Activated CD8-positive, alpha-beta T cell treated with anti-CD3 and anti-CD28 coated beads for 36 hours (primary cell): ENCODE results near the gene CEP85L. TPM values are rescaled to one million over a fixed set of nuclear protein-coding genes. Genes with fewer than 3 reads are reported as not detected.

Experiments used
- ATAC-seq: fragments of 200-7000 bp; cut with Tn5 transposase; one replicate; pipeline ENCODE4 v1.10.0; 2021; ENCODE audit warnings: mild to moderate bottlenecking, moderate library complexity
- CTCF ChIA-PET: fragments of 350-600 bp; sonication (Branson Sonifier 250); formaldehyde crosslinking; loops from one replicate; lab custom pipeline; 2021; ENCODE audit warnings: antibody characterized with exemption; lab: Charles Lee
- POLR2A ChIA-PET: fragments of 350-600 bp; sonication (Branson Sonifier 250); formaldehyde crosslinking; loops from one replicate; lab custom pipeline; 2021; ENCODE audit warnings: antibody characterized with exemption; lab: Charles Lee
- DNase-seq: peaks from one replicate; pipeline ENCODE4 v3.0.0-alpha.2; 2020
- H3K27ac Mint-ChIP-seq: one replicate; pipeline ENCODE4 v1.8.0; 2021; ENCODE audit warnings: mild to moderate bottlenecking, mixed read lengths
- H3K27me3 Mint-ChIP-seq: one replicate; pipeline ENCODE4 v1.8.0; 2021; ENCODE audit warnings: mixed read lengths
- H3K36me3 Mint-ChIP-seq: one replicate; pipeline ENCODE4 v1.8.0; 2021; ENCODE audit warnings: low read depth, mixed read lengths
- H3K4me1 Mint-ChIP-seq: one replicate; pipeline ENCODE4 v1.8.0; 2021; ENCODE audit warnings: low read depth, mixed read lengths
- H3K4me3 Mint-ChIP-seq: one replicate; pipeline ENCODE4 v1.8.0; 2021; ENCODE audit warnings: mild to moderate bottlenecking, moderate library complexity, mixed read lengths
- H3K9me3 Mint-ChIP-seq: one replicate; pipeline ENCODE4 v1.8.0; 2021; ENCODE audit warnings: mixed read lengths
- intact Hi-C: fragments of 100-400 bp; cut with micrococcal nuclease; formaldehyde crosslinking; loops from one replicate; pipeline ENCODE4 v1.10.0; 2022
- total RNA-seq, 2 experiments: library from RNA; stranded (reverse); gene quantifications; one replicate each; pipeline ENCODE4 v1.2.3, GENCODE V29; 2021
- TF ChIP-seq, protein P1 (sequence below): fragments of 200-600 bp; IDR thresholded peaks from one replicate; pipeline ENCODE4 v1.8.0; 2022; ENCODE audit warnings: antibody characterized with exemption, mild to moderate bottlenecking

The CEP85L gene
- total RNA-seq, 2 experiments from 2014 or later: 39.6 to 40.3 TPM

DNA sequence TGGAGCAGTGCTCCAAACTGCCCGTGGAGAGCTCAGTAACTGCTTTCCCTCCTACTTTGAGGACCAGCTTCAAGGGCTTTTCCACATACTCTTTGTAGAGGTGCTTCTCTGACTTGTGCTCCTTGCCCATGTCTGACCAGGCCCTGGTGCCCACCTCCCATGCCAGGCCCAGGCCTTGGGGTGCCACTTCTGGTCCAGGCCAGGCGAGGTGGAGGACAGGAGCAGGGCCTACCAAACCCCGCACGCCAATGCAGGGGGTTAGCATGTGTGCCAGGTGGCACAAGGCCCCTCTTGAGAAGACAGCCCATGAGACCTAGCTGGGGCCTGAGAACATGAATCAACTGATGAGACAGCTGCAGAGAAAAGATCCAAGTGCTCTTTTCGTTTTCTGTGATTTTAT is 150.3 kb downstream of the CEP85L start:
- ChIA-PET CTCF (interaction anchor here (0.6 to 1.1 kb wide), 2 partner anchors 14 to 117 kb away, joined by 3 read pairs; no protein-coding TSS in a partner anchor), POLR2A (no interaction called here)
- ATAC-seq (no peak), DNase-seq (no peak)
- intact Hi-C loops: no loop called here
- Mint-ChIP-seq H3K4me1 (peaks cover 8% of the 10 kb centered on the region), H3K27ac (no peak overlapping the region), H3K4me3 (no peak overlapping the region), H3K36me3 (peaks cover 52% of the 10 kb centered on the region), H3K27me3 (no peaks in the 10 kb centered on the region), H3K9me3 (peaks cover 6% of the 10 kb centered on the region)
- TF ChIP-seq, protein P1, sequence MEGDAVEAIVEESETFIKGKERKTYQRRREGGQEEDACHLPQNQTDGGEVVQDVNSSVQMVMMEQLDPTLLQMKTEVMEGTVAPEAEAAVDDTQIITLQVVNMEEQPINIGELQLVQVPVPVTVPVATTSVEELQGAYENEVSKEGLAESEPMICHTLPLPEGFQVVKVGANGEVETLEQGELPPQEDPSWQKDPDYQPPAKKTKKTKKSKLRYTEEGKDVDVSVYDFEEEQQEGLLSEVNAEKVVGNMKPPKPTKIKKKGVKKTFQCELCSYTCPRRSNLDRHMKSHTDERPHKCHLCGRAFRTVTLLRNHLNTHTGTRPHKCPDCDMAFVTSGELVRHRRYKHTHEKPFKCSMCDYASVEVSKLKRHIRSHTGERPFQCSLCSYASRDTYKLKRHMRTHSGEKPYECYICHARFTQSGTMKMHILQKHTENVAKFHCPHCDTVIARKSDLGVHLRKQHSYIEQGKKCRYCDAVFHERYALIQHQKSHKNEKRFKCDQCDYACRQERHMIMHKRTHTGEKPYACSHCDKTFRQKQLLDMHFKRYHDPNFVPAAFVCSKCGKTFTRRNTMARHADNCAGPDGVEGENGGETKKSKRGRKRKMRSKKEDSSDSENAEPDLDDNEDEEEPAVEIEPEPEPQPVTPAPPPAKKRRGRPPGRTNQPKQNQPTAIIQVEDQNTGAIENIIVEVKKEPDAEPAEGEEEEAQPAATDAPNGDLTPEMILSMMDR: no peak

DNA sequence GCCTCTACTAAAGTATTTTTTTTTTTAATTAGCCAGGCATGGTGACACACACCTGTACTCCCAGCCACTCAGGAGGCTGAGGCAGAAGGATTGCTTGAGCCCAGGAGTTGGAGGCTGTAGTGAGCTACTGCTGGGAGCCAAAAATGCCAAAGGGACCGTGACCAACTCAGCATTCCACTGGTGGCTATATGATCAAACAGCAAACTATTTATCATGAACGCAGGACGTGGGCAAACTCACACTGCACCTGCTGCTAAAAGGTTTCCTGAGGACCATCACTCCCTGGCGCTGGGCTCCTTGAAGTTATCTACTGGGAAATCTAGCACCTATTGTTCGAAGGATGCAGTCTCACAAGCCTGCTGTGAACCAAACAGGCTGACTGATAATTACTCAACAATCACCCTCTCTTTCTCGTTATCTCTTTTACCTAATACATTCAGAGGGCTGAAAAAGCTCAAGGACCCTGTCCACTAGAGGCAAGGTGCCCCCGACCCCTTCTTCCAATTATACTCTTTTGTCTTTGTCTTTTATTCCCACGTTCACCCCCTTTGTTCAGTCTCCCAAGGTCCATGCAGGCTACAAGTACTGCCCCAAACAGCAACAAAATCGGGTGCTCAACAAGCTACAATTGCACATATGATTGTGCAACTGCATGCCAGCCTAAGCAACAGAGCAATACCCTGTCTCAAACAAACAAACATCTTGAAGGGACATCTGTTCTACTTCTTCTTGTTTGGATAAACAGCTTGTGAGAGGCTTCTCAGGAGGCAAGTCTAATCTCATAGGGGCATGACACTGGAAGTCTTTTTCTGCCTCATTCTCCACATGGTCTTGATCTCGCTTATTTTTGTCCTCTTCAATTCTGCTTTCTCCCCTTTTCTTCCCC is 151.0 kb downstream of the CEP85L start:
- H3K27ac Mint-ChIP-seq: no peak overlapping the region
- H3K36me3 Mint-ChIP-seq: peaks cover 56% of the 10 kb centered on the region
- ATAC-seq: no peak
- peaks cover 15% of the 10 kb centered on the region for H3K4me1 Mint-ChIP-seq
- CTCF ChIA-PET: interaction anchor here (0.6 to 1.1 kb wide), 2 partner anchors 14 to 116 kb away, joined by 3 read pairs; no protein-coding TSS in a partner anchor
- no peak for DNase-seq
- POLR2A ChIA-PET: interaction anchor here (1.4 kb wide), 1 partner anchor 15 kb away, joined by 4 read pairs; no protein-coding TSS in a partner anchor
- H3K9me3 Mint-ChIP-seq: peaks cover 6% of the 10 kb centered on the region
- TF ChIP-seq, protein P1: no peak
- no peak overlapping the region for H3K4me3 Mint-ChIP-seq
- H3K27me3 Mint-ChIP-seq: no peaks in the 10 kb centered on the region
- intact Hi-C loops: no loop called here

DNA sequence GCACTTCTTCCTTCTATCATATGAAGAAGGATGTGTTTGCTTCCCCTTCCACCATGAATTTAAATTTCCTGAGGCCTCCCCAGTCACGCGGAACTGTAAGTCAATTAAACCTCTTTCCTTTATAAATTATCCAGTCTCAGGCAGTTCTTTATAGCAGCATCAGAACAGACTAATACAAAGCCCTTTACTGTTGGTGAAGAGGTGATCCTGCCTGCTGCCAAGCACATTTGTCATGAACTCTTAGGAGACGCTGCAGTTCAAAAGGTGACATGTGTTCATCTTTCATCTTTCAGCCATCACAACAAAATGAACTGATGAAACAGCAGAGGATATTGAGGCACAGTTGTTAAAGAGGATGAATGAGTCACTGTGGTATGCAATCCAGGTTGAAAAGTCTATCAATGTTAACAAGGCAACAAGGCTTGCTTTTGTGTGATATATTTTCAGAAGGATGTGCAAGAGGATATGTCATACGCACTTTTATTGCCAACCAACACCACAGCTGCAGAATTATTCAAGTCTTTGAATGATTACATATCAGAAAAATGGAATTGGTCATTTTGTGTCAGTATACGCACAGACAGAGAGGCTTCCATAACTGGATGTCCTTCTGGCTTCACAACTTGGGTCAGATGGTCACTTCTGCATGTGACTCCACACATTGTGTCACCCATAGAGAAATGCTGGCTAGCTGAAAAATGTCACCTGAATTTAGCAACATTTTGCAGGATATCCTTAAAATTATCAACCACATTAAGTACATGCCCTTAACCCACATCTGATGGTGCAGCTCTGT is 155.7 kb downstream of the CEP85L start:
- intact Hi-C loops: no loop called here
- peaks cover 34% of the 10 kb centered on the region for H3K4me1 Mint-ChIP-seq
- H3K27ac Mint-ChIP-seq: peak overlapping the region; percentile 90
- no peaks in the 10 kb centered on the region for H3K9me3 Mint-ChIP-seq
- H3K36me3 Mint-ChIP-seq: peaks cover 63% of the 10 kb centered on the region
- DNase-seq (peak; percentile 13), ATAC-seq (peak; percentile 88)
- POLR2A ChIA-PET: no interaction called here
- no peaks in the 10 kb centered on the region for H3K27me3 Mint-ChIP-seq
- TF ChIP-seq, protein P1: no peak
- CTCF ChIA-PET: no interaction called here
- no peak overlapping the region for H3K4me3 Mint-ChIP-seq

DNA sequence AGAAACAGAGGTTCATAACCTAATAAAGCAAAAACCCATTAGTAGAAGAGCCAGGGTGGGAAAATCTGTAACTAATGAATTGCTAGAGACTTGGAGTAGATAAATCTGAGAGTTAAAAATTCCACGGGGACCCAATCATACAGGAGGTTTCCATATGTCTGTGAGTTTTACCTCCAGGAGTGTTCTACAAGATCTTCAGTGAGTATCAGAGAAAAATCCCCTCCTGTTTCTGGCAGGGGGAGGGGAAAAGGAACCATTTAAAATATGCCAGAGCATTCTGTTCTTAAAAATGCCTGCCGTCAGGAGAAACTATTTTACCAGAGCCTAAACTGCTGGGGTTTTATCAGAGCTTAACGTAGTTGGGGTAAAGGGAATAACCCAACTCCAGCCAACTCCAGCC is 157.3 kb downstream of the CEP85L start:
- DNase-seq (no peak), ATAC-seq (no peak)
- no peak overlapping the region for H3K27ac Mint-ChIP-seq
- no peaks in the 10 kb centered on the region for H3K27me3 Mint-ChIP-seq
- H3K4me1 Mint-ChIP-seq: peaks cover 42% of the 10 kb centered on the region
- CTCF ChIA-PET: interaction anchor here (1.2 kb wide), 2 partner anchors 19 to 92 kb away, joined by 3 read pairs; no protein-coding TSS in a partner anchor
- peaks cover 13% of the 10 kb centered on the region for H3K9me3 Mint-ChIP-seq
- H3K4me3 Mint-ChIP-seq: no peak overlapping the region
- H3K36me3 Mint-ChIP-seq: peaks cover 72% of the 10 kb centered on the region
- POLR2A ChIA-PET: no interaction called here
- intact Hi-C loops: no loop called here
- TF ChIP-seq, protein P1: no peak
